Uterus (tissue), 2 donors: ENCODE measurements around the gene CCDC60.

Source experiments
- CTCF ChIP-seq, 4 experiments: fragments of 200-600 bp in 2 of 4; fragments of 450-650 bp in 2 of 4; sonication (generic) in 2 of 4; IDR thresholded peaks; one replicate each; pipeline ENCODE4 v1.5.1; 2016 to 2019; ENCODE audit warnings: antibody characterized with exemption in 4 of 4, mild to moderate bottlenecking in 2 of 4, moderate library complexity in 1 of 4
- POLR2A ChIP-seq, 2 donors: fragments of 450-650 bp; IDR thresholded peaks; one replicate each; pipeline ENCODE4 v1.6.1; 2016; ENCODE audit warnings: antibody characterized with exemption in 2 of 2, mild to moderate bottlenecking in 1 of 2, moderate library complexity in 1 of 2

- TF ChIP-seq CTCF (IDR thresholded peaks at IDR 0.05) (no peak), POLR2A (IDR thresholded peaks at IDR 0.05) (no peak)
Measured at GRCh38 chr12:119340578-119340977, 6.0 kb downstream of the CCDC60 start.
